H1 (cell line): ENCODE data around the gene ADARB2. TPM values are rescaled to one million over a fixed set of nuclear protein-coding genes. Genes with fewer than 3 reads are reported as not detected.

Source experiments
- ATF3 ChIP-seq: IDR thresholded peaks from 2 replicates; pipeline ENCODE4 v1.6.1; 2011; ENCODE audit warnings: low read depth, mild to moderate bottlenecking, low read length; ENCODE audit not compliant: insufficient read depth
- CHD1 ChIP-seq: IDR thresholded peaks from 2 replicates; pipeline ENCODE4 v1.6.1; 2012; ENCODE audit warnings: low read depth, low read length, improper control_type of control experiment
- polyA plus RNA-seq, 7 experiments: library from polyadenylated mRNA; depleted of rRNA in 3 of 7; stranded (reverse) in 5 of 7; unstranded in 2 of 7; fragments of >200 nt in 5 of 7; fragments of 200-250 nt in 2 of 7; gene quantifications; 1 replicate in 5 of 7; 2 replicates in 1 of 7; 4 replicates in 1 of 7; pipeline versions ENCODE4 v1.2.1 to v1.2.3, GENCODE V29; 2011 to 2013; ENCODE audit warnings: missing spikeins in 2 of 7, mixed read lengths in 2 of 7
- total RNA-seq: library from RNA; stranded (reverse); fragmentation: NEBNext Ultra II Directional; extraction: Animal tissue kit (Norgen Biotek cat#: 25700); gene quantifications from 2 replicates; pipeline ENCODE4 v1.2.1, GENCODE V29; 2021

ADARB2 gene
- total and polyA plus RNA-seq, 2 of the 8 experiments (the other 6 are each of a cell fraction or from before 2014, with no cell fraction given), result 2.2 to 2.8 TPM

DNA sequence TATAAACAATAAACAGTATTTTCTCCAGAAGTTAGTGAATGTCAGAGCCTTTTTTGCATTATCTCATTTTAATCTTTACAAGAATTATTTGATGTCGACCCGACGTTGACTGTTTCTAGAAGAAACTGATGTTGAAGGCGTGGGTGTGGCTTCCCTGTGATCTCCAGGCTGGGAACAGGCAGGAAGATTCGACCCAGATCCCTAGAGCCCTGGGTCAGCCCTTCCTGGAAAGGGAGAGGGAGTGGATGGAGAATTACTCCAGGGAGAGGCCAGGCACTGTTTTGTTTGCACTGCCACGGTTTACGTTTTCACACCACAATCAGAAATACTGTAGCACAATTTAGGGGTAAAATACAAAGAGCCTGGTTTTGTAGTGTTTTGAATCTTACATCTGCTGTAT is 133.1 kb downstream of the ADARB2 start (continued):
- TF ChIP-seq ATF3 (no peak), CHD1 (no peak)
